Measurements from ENCODE around the gene JAG1.
A peak's percentile ranks its signal among the peaks of the same experiment; 100 is the strongest.

Gene JAG1

GRCh38 chr20:10696650-10697049 is 22.9 kb upstream of the JAG1 start:
- H3K9ac ChIP-seq (ENCODE audit: low read length) = no peak overlapping the region
- no peak overlapping the region for H3K4me3 ChIP-seq (ENCODE audit: low read length)
- H3K36me3 ChIP-seq (ENCODE audit: control insufficient read depth, insufficient read depth, low read length, severe bottlenecking) = no peaks in the 10 kb centered on the region
- H3K27me3 ChIP-seq (replicated peaks; ENCODE audit: control insufficient read depth, insufficient read depth, low read length) = no peaks in the 10 kb centered on the region
- H3K4me1 ChIP-seq (ENCODE audit: control insufficient read depth, insufficient read depth, low read length) = no peaks in the 10 kb centered on the region
- DNase-seq (ENCODE audit: low read depth) = no peak
- no peaks in the 10 kb centered on the region for H3K9me3 ChIP-seq (ENCODE audit: control insufficient read depth, low read length)

- Histone ChIP-seq H3K36me3 (ENCODE audit: control insufficient read depth, insufficient read depth, low read length, severe bottlenecking) (no peaks in the 10 kb centered on the region), H3K9me3 (ENCODE audit: control insufficient read depth, low read length) (no peaks in the 10 kb centered on the region), H3K9ac (ENCODE audit: low read length) (no peak overlapping the region), H3K4me1 (ENCODE audit: control insufficient read depth, insufficient read depth, low read length) (no peaks in the 10 kb centered on the region), H3K4me3 (ENCODE audit: low read length) (no peak overlapping the region), H3K27me3 (replicated peaks; ENCODE audit: control insufficient read depth, insufficient read depth, low read length) (no peaks in the 10 kb centered on the region)
- no peak for DNase-seq (ENCODE audit: low read depth)
Measured at GRCh38 chr20:10689385-10689784, 15.6 kb upstream of the JAG1 start.

- H3K36me3 ChIP-seq (ENCODE audit: control insufficient read depth, insufficient read depth, low read length, severe bottlenecking) = no peaks in the 10 kb centered on the region
- H3K4me3 ChIP-seq (ENCODE audit: low read length) = no peak overlapping the region
- no peak for DNase-seq (ENCODE audit: low read depth)
- no peaks in the 10 kb centered on the region for H3K4me1 ChIP-seq (ENCODE audit: control insufficient read depth, insufficient read depth, low read length)
- no peaks in the 10 kb centered on the region for H3K9me3 ChIP-seq (ENCODE audit: control insufficient read depth, low read length)
- no peaks in the 10 kb centered on the region for H3K27me3 ChIP-seq (replicated peaks; ENCODE audit: control insufficient read depth, insufficient read depth, low read length)
- no peak overlapping the region for H3K9ac ChIP-seq (ENCODE audit: low read length)
Measured at GRCh38 chr20:10687895-10688294, 14.1 kb upstream of the JAG1 start.

GRCh38 chr20:10686356-10687133 is 12.7 kb upstream of the JAG1 start:
- Histone ChIP-seq H3K9me3 (ENCODE audit: control insufficient read depth, low read length) (no peaks in the 10 kb centered on the region), H3K36me3 (ENCODE audit: control insufficient read depth, insufficient read depth, low read length, severe bottlenecking) (no peaks in the 10 kb centered on the region), H3K4me3 (ENCODE audit: low read length) (no peak overlapping the region), H3K27me3 (replicated peaks; ENCODE audit: control insufficient read depth, insufficient read depth, low read length) (no peaks in the 10 kb centered on the region), H3K4me1 (ENCODE audit: control insufficient read depth, insufficient read depth, low read length) (no peaks in the 10 kb centered on the region), H3K9ac (ENCODE audit: low read length) (no peak overlapping the region)
- DNase-seq (ENCODE audit: low read depth) = no peak

- Histone ChIP-seq H3K36me3 (ENCODE audit: control insufficient read depth, insufficient read depth, low read length, severe bottlenecking) (no peaks in the 10 kb centered on the region), H3K9ac (ENCODE audit: low read length) (no peak overlapping the region), H3K4me1 (ENCODE audit: control insufficient read depth, insufficient read depth, low read length) (no peaks in the 10 kb centered on the region), H3K27me3 (replicated peaks; ENCODE audit: control insufficient read depth, insufficient read depth, low read length) (no peaks in the 10 kb centered on the region), H3K4me3 (ENCODE audit: low read length) (no peak overlapping the region), H3K9me3 (ENCODE audit: control insufficient read depth, low read length) (no peaks in the 10 kb centered on the region)
- no peak for DNase-seq (ENCODE audit: low read depth)
Measured at GRCh38 chr20:10683537-10683936, 9.7 kb upstream of the JAG1 start.

GRCh38 chr20:10682939-10683338 is 9.1 kb upstream of the JAG1 start:
- DNase-seq (ENCODE audit: low read depth) = no peak
- no peaks in the 10 kb centered on the region for H3K9me3 ChIP-seq (ENCODE audit: control insufficient read depth, low read length)

GRCh38 chr20:10681494-10681893 is 7.7 kb upstream of the JAG1 start:
- DNase-seq (ENCODE audit: low read depth) = no peak
- H3K4me3 ChIP-seq (ENCODE audit: low read length) = no peak overlapping the region
- no peaks in the 10 kb centered on the region for H3K9me3 ChIP-seq (ENCODE audit: control insufficient read depth, low read length)
- no peak overlapping the region for H3K9ac ChIP-seq (ENCODE audit: low read length)
- no peaks in the 10 kb centered on the region for H3K36me3 ChIP-seq (ENCODE audit: control insufficient read depth, insufficient read depth, low read length, severe bottlenecking)
- no peaks in the 10 kb centered on the region for H3K27me3 ChIP-seq (replicated peaks; ENCODE audit: control insufficient read depth, insufficient read depth, low read length)
- no peaks in the 10 kb centered on the region for H3K4me1 ChIP-seq (ENCODE audit: control insufficient read depth, insufficient read depth, low read length)

More at GRCh38 chr20:10682939-10683338, 9.1 kb upstream of the JAG1 start:
- Histone ChIP-seq H3K4me3 (ENCODE audit: low read length) (no peak overlapping the region), H3K27me3 (replicated peaks; ENCODE audit: control insufficient read depth, insufficient read depth, low read length) (no peaks in the 10 kb centered on the region), H3K36me3 (ENCODE audit: control insufficient read depth, insufficient read depth, low read length, severe bottlenecking) (no peaks in the 10 kb centered on the region), H3K4me1 (ENCODE audit: control insufficient read depth, insufficient read depth, low read length) (no peaks in the 10 kb centered on the region), H3K9ac (ENCODE audit: low read length) (no peak overlapping the region)

- DNase-seq (ENCODE audit: low read depth) = no peak
- Histone ChIP-seq H3K4me1 (ENCODE audit: control insufficient read depth, insufficient read depth, low read length) (peaks cover under 1% of the 10 kb centered on the region), H3K27me3 (replicated peaks; ENCODE audit: control insufficient read depth, insufficient read depth, low read length) (no peaks in the 10 kb centered on the region), H3K4me3 (ENCODE audit: low read length) (no peak overlapping the region), H3K9ac (ENCODE audit: low read length) (no peak overlapping the region), H3K36me3 (ENCODE audit: control insufficient read depth, insufficient read depth, low read length, severe bottlenecking) (no peaks in the 10 kb centered on the region), H3K9me3 (ENCODE audit: control insufficient read depth, low read length) (no peaks in the 10 kb centered on the region)
Measured at GRCh38 chr20:10680571-10680970, 6.8 kb upstream of the JAG1 start.

GRCh38 chr20:10679269-10679668 is 5.5 kb upstream of the JAG1 start:
- DNase-seq (ENCODE audit: low read depth) = peak; percentile 37
- Histone ChIP-seq H3K4me3 (ENCODE audit: low read length) (no peak overlapping the region), H3K36me3 (ENCODE audit: control insufficient read depth, insufficient read depth, low read length, severe bottlenecking) (no peaks in the 10 kb centered on the region), H3K27me3 (replicated peaks; ENCODE audit: control insufficient read depth, insufficient read depth, low read length) (no peaks in the 10 kb centered on the region), H3K9ac (ENCODE audit: low read length) (no peak overlapping the region), H3K4me1 (ENCODE audit: control insufficient read depth, insufficient read depth, low read length) (peaks cover 9% of the 10 kb centered on the region), H3K9me3 (ENCODE audit: control insufficient read depth, low read length) (no peaks in the 10 kb centered on the region)

GRCh38 chr20:10676518-10676917 is 2.7 kb upstream of the JAG1 start:
- no peak overlapping the region for H3K4me3 ChIP-seq (ENCODE audit: low read length)

GRCh38 chr20:10675450-10675848 is 1.6 kb upstream of the JAG1 start:
- no peak for DNase-seq (ENCODE audit: low read depth)
- H3K4me1 ChIP-seq (ENCODE audit: control insufficient read depth, insufficient read depth, low read length) = peaks cover 16% of the 10 kb centered on the region

More at GRCh38 chr20:10676518-10676917, 2.7 kb upstream of the JAG1 start:
- Histone ChIP-seq H3K4me1 (ENCODE audit: control insufficient read depth, insufficient read depth, low read length) (peaks cover 9% of the 10 kb centered on the region), H3K36me3 (ENCODE audit: control insufficient read depth, insufficient read depth, low read length, severe bottlenecking) (no peaks in the 10 kb centered on the region), H3K9me3 (ENCODE audit: control insufficient read depth, low read length) (no peaks in the 10 kb centered on the region), H3K9ac (ENCODE audit: low read length) (no peak overlapping the region), H3K27me3 (replicated peaks; ENCODE audit: control insufficient read depth, insufficient read depth, low read length) (no peaks in the 10 kb centered on the region)
- DNase-seq (ENCODE audit: low read depth) = no peak

More at GRCh38 chr20:10675450-10675848, 1.6 kb upstream of the JAG1 start:
- no peaks in the 10 kb centered on the region for H3K36me3 ChIP-seq (ENCODE audit: control insufficient read depth, insufficient read depth, low read length, severe bottlenecking)
- peak overlapping the region; percentile 93 for H3K9ac ChIP-seq (ENCODE audit: low read length)
- no peaks in the 10 kb centered on the region for H3K27me3 ChIP-seq (replicated peaks; ENCODE audit: control insufficient read depth, insufficient read depth, low read length)
- peak overlapping the region; percentile 91 for H3K4me3 ChIP-seq (ENCODE audit: low read length)
- H3K9me3 ChIP-seq (ENCODE audit: control insufficient read depth, low read length) = no peaks in the 10 kb centered on the region
